ENCODE measurements around the gene TAF11L12.
"Not testable (repeated sequence)": the region's sequence is repeated elsewhere in the genome, so short reads cannot be mapped to it uniquely, and the experiment has no call there.

GRCh38 chr5:17610092-17610491 lies at the start of gene TAF11L12:
- not testable (repeated sequence) for TF ChIP-seq POLR2A, POLR2AphosphoS5 (IDR thresholded peaks at IDR 0.05)

All from prostate gland (tissue), 1 donor.